ENCODE measurements around the gene MINDY4. TPM values are rescaled to one million over a fixed set of nuclear protein-coding genes. Genes with fewer than 3 reads are reported as not detected.

The MINDY4 gene
- total and polyA plus RNA-seq, 4 donors = 7.2 to 13.8 (median 9.1) TPM

- 84% methylated on average over 7 of the region's 9 CpGs for WGBS (ENCODE audit: insufficient coverage)
- no peak overlapping the region for H3K27ac ChIP-seq (ENCODE audit: low read depth, low read length)
- peaks cover 42% of the 10 kb centered on the region for H3K4me1 ChIP-seq (ENCODE audit: control insufficient read depth, insufficient read depth, low read length)
- no peaks in the 10 kb centered on the region for H3K27me3 ChIP-seq (ENCODE audit: control insufficient read depth, insufficient read depth, low read length)
- H3K9me3 ChIP-seq (ENCODE audit: control insufficient read depth, insufficient read depth, low read length) = no peaks in the 10 kb centered on the region
- DNase-seq (ENCODE audit: low read depth in 4 of 6, low spot score in 6 of 6) = no peak
- H3K4me3 ChIP-seq (ENCODE audit: low read depth, low read length) = no peak overlapping the region
- peaks cover 30% of the 10 kb centered on the region for H3K36me3 ChIP-seq (ENCODE audit: control insufficient read depth, insufficient read depth, low read length)
Observed at GRCh38 chr7:30920584-30921539, 149.6 kb downstream of the MINDY4 start.

DNA sequence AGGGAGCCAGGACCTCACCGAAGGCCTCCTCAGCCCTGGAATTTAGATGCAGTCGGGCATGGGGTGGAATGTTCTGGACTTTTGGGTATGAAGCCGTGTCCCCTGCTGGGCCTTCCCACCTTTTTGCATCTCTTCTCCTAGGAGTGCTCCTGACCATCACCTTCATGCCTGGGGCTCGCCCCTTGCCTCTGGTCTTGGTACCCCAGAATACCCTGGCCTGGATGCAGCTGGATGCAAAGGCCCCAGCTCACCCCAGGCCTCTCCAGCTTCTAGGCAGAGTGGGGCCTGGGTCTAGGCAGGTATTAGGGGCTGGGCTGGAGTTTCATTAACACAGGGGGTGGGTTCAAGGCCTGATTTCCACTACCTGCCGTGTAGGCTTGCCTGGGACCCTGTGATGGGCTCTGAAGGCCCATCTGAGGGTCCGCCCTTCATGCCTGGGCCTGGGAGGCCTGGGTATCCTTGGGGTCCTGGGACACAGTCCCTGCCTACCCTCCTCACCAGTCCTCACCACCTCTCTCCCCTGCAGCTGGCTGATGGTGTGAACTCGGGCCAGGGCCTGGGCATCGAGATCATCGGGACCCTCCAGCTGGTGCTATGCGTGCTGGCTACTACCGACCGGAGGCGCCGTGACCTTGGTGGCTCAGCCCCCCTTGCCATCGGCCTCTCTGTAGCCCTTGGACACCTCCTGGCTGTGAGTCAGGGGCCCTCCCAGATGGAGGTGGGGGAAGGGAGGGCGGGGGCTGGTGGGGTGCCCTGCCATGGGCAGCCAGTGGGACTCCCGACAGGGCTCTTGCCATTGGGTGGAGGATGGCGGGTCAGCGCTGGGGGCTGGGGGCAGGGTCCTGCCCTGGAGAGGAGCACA, 150.6 kb downstream of the MINDY4 start:
- 86% methylated on average over 16 of the region's 19 CpGs for WGBS (ENCODE audit: insufficient coverage)
- Histone ChIP-seq H3K4me1 (ENCODE audit: control insufficient read depth, insufficient read depth, low read length) (peaks cover 33% of the 10 kb centered on the region), H3K9me3 (ENCODE audit: control insufficient read depth, insufficient read depth, low read length) (no peaks in the 10 kb centered on the region), H3K36me3 (ENCODE audit: control insufficient read depth, insufficient read depth, low read length) (peaks cover 30% of the 10 kb centered on the region), H3K4me3 (ENCODE audit: low read depth, low read length) (no peak overlapping the region), H3K27ac (ENCODE audit: low read depth, low read length) (no peak overlapping the region), H3K27me3 (ENCODE audit: control insufficient read depth, insufficient read depth, low read length) (no peaks in the 10 kb centered on the region)
- no peak for DNase-seq (ENCODE audit: low read depth in 4 of 6, low spot score in 6 of 6)

DNA sequence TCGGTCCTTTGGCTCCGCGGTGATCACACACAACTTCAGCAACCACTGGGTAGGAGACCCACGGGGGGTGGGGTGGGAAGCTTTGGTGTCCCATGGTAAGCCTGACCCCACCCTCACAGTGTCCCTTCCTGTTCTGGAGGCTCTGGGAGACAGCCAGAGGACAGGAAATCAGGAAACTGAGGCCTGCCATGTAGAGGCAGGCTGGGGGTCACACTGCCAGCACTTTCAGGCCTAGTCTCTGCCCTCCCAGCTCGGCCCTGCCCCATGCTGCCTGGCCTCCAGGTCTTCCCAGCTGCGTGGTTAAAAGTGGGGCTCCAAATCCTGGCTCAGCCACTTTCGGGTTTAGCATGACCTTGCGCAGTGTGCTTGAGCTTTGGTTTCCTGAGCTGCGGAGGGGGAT, 151.4 kb downstream of the MINDY4 start:
- H3K27me3 ChIP-seq (ENCODE audit: control insufficient read depth, insufficient read depth, low read length) = no peaks in the 10 kb centered on the region
- peaks cover 29% of the 10 kb centered on the region for H3K4me1 ChIP-seq (ENCODE audit: control insufficient read depth, insufficient read depth, low read length)
- no peak overlapping the region for H3K27ac ChIP-seq (ENCODE audit: low read depth, low read length)
- no peak overlapping the region for H3K4me3 ChIP-seq (ENCODE audit: low read depth, low read length)
- no peak for DNase-seq (ENCODE audit: low read depth in 4 of 6, low spot score in 6 of 6)
- peaks cover 30% of the 10 kb centered on the region for H3K36me3 ChIP-seq (ENCODE audit: control insufficient read depth, insufficient read depth, low read length)
- H3K9me3 ChIP-seq (ENCODE audit: control insufficient read depth, insufficient read depth, low read length) = peaks cover 2% of the 10 kb centered on the region
- 91% methylated on average over 5 of the region's 9 CpGs for WGBS (ENCODE audit: insufficient coverage)

- Histone ChIP-seq H3K9me3 (ENCODE audit: control insufficient read depth, insufficient read depth, low read length) (peaks cover 2% of the 10 kb centered on the region), H3K4me1 (ENCODE audit: control insufficient read depth, insufficient read depth, low read length) (peaks cover 29% of the 10 kb centered on the region), H3K27ac (ENCODE audit: low read depth, low read length) (no peak overlapping the region), H3K36me3 (ENCODE audit: control insufficient read depth, insufficient read depth, low read length) (peaks cover 31% of the 10 kb centered on the region), H3K4me3 (ENCODE audit: low read depth, low read length) (no peak overlapping the region), H3K27me3 (ENCODE audit: control insufficient read depth, insufficient read depth, low read length) (no peaks in the 10 kb centered on the region)
- DNase-seq (ENCODE audit: low read depth in 4 of 6, low spot score in 6 of 6) = no peak
- WGBS (ENCODE audit: insufficient coverage) = 95% methylated on average over 12 of the region's 19 CpGs
Observed at GRCh38 chr7:30923009-30923773, 152.0 kb downstream of the MINDY4 start.

DNA sequence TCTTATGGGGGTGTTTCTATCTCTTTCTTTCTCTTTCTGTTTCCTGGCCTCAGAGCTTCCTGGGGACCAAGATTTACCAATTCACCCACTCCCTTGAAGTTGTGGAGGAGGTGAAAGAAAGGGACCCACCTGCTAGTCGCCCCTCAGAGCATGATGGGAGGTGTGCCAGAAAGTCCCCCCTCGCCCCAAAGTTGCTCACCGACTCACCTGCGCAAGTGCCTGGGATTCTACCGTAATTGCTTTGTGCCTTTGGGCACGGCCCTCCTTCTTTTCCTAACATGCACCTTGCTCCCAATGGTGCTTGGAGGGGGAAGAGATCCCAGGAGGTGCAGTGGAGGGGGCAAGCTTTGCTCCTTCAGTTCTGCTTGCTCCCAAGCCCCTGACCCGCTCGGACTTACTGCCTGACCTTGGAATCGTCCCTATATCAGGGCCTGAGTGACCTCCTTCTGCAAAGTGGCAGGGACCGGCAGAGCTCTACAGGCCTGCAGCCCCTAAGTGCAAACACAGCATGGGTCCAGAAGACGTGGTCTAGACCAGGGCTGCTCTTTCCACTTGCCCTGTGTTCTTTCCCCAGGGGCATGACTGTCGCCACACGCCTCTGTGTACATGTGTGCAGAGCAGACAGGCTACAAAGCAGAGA, 152.7 kb downstream of the MINDY4 start:
- DNase-seq (ENCODE audit: low read depth in 4 of 6, low spot score in 6 of 6) = no peak
- Histone ChIP-seq H3K4me1 (ENCODE audit: control insufficient read depth, insufficient read depth, low read length) (peaks cover 22% of the 10 kb centered on the region), H3K9me3 (ENCODE audit: control insufficient read depth, insufficient read depth, low read length) (peaks cover 2% of the 10 kb centered on the region), H3K36me3 (ENCODE audit: control insufficient read depth, insufficient read depth, low read length) (peaks cover 31% of the 10 kb centered on the region), H3K27ac (ENCODE audit: low read depth, low read length) (no peak overlapping the region), H3K27me3 (ENCODE audit: control insufficient read depth, insufficient read depth, low read length) (no peaks in the 10 kb centered on the region), H3K4me3 (ENCODE audit: low read depth, low read length) (no peak overlapping the region)
- 90% methylated on average over 12 of the region's 13 CpGs for WGBS (ENCODE audit: insufficient coverage)

GRCh38 chr7:30924624-30925023, 153.4 kb downstream of the MINDY4 start:
- H3K27ac ChIP-seq (ENCODE audit: low read depth, low read length) = no peak overlapping the region
- no peak for DNase-seq (ENCODE audit: low read depth in 4 of 6, low spot score in 6 of 6)
- H3K4me3 ChIP-seq (ENCODE audit: low read depth, low read length) = no peak overlapping the region
- peaks cover 20% of the 10 kb centered on the region for H3K4me1 ChIP-seq (ENCODE audit: control insufficient read depth, insufficient read depth, low read length)
- H3K9me3 ChIP-seq (ENCODE audit: control insufficient read depth, insufficient read depth, low read length) = peaks cover 2% of the 10 kb centered on the region
- no peaks in the 10 kb centered on the region for H3K27me3 ChIP-seq (ENCODE audit: control insufficient read depth, insufficient read depth, low read length)
- H3K36me3 ChIP-seq (ENCODE audit: control insufficient read depth, insufficient read depth, low read length) = peaks cover 31% of the 10 kb centered on the region

GRCh38 chr7:30925117-30925516, 153.9 kb downstream of the MINDY4 start:
- Histone ChIP-seq H3K27me3 (ENCODE audit: control insufficient read depth, insufficient read depth, low read length) (no peaks in the 10 kb centered on the region), H3K36me3 (ENCODE audit: control insufficient read depth, insufficient read depth, low read length) (peaks cover 31% of the 10 kb centered on the region), H3K4me3 (ENCODE audit: low read depth, low read length) (no peak overlapping the region), H3K27ac (ENCODE audit: low read depth, low read length) (no peak overlapping the region), H3K4me1 (ENCODE audit: control insufficient read depth, insufficient read depth, low read length) (peaks cover 15% of the 10 kb centered on the region), H3K9me3 (ENCODE audit: control insufficient read depth, insufficient read depth, low read length) (peaks cover 2% of the 10 kb centered on the region)
- DNase-seq (ENCODE audit: low read depth in 4 of 6, low spot score in 6 of 6) = no peak
- WGBS (ENCODE audit: insufficient coverage) = 100% methylated on average over 1 of the region's 2 CpGs

- whole genome bisulfite sequencing (ENCODE audit: insufficient coverage) = 85% methylated on average over 4 of the region's 5 CpGs
- Histone ChIP-seq H3K9me3 (ENCODE audit: control insufficient read depth, insufficient read depth, low read length) (peaks cover 2% of the 10 kb centered on the region), H3K4me1 (ENCODE audit: control insufficient read depth, insufficient read depth, low read length) (peaks cover 11% of the 10 kb centered on the region), H3K27me3 (ENCODE audit: control insufficient read depth, insufficient read depth, low read length) (no peaks in the 10 kb centered on the region), H3K36me3 (ENCODE audit: control insufficient read depth, insufficient read depth, low read length) (peaks cover 30% of the 10 kb centered on the region), H3K4me3 (ENCODE audit: low read depth, low read length) (no peak overlapping the region), H3K27ac (ENCODE audit: low read depth, low read length) (no peak overlapping the region)
- no peak for DNase-seq (ENCODE audit: low read depth in 4 of 6, low spot score in 6 of 6)
Observed at GRCh38 chr7:30925913-30926312, 154.7 kb downstream of the MINDY4 start.

DNA sequence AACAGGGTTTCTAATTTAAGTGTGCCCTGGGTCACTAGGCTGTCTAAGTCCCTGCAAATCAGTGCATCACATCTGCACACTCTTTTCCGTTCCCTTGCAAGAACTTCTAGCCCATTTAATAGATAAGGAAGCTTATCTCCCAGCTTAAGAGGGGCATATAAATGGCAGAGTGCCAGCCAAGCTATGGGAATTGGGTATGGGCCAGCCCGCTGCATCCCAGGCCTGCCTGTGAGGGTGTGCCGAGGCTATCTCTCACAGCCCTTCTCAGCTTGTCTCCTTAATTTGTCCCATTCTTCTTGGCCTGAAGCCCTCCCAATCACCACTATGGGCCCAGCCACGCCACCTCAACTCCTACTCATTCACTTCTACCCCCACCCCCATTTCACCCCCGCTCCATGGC, 155.1 kb downstream of the MINDY4 start:
- no peak overlapping the region for H3K27ac ChIP-seq (ENCODE audit: low read depth, low read length)
- 100% methylated on average over 3 of the region's 5 CpGs for WGBS (ENCODE audit: insufficient coverage)
- DNase-seq (ENCODE audit: low read depth in 4 of 6, low spot score in 6 of 6) = no peak
- peaks cover 26% of the 10 kb centered on the region for H3K36me3 ChIP-seq (ENCODE audit: control insufficient read depth, insufficient read depth, low read length)
- no peak overlapping the region for H3K4me3 ChIP-seq (ENCODE audit: low read depth, low read length)
- H3K4me1 ChIP-seq (ENCODE audit: control insufficient read depth, insufficient read depth, low read length) = peaks cover 7% of the 10 kb centered on the region
- H3K9me3 ChIP-seq (ENCODE audit: control insufficient read depth, insufficient read depth, low read length) = peaks cover 2% of the 10 kb centered on the region
- no peaks in the 10 kb centered on the region for H3K27me3 ChIP-seq (ENCODE audit: control insufficient read depth, insufficient read depth, low read length)

Data from spinal cord (tissue), 10 donors.